ENCODE measurements around the gene ITGA7.

The ITGA7 gene

DNA sequence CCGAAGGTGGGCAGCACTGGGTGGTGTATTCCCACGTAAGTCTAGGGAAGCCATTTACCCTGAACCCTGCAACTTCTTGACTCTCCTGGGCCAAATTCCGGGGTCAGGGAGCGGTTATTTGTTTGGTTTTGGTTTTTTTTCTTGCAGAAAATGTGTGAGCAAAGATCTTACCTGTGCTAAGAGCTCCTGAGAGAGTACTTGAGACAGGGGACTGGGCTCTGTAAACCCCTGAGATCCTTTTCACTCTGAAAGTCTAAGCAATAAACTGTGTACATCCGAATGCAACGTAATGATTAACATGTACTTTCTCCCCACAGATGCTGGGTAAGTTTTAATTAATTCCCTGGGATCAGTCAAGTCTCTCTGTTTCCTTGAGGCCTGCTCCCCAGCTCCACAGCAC is 49.5 kb downstream of the ITGA7 start:
- no peaks in the 10 kb centered on the region for H4K20me1 ChIP-seq (ENCODE audit: insufficient read depth, low read length, poor library complexity, severe bottlenecking)
- no peak overlapping the region for H2AFZ ChIP-seq (ENCODE audit: low read length)
- no peaks in the 10 kb centered on the region for H3K79me2 ChIP-seq (ENCODE audit: insufficient read depth, low read length)
- H3K4me2 ChIP-seq (ENCODE audit: low read depth, low read length, poor library complexity, severe bottlenecking): no peak overlapping the region
- no peak overlapping the region for H3K9ac ChIP-seq (ENCODE audit: low read depth, low read length, poor library complexity, severe bottlenecking)
- no peaks in the 10 kb centered on the region for H3K9me2 ChIP-seq (replicated peaks; ENCODE audit: low read depth, low read length)
- TF ChIP-seq, protein P1, sequence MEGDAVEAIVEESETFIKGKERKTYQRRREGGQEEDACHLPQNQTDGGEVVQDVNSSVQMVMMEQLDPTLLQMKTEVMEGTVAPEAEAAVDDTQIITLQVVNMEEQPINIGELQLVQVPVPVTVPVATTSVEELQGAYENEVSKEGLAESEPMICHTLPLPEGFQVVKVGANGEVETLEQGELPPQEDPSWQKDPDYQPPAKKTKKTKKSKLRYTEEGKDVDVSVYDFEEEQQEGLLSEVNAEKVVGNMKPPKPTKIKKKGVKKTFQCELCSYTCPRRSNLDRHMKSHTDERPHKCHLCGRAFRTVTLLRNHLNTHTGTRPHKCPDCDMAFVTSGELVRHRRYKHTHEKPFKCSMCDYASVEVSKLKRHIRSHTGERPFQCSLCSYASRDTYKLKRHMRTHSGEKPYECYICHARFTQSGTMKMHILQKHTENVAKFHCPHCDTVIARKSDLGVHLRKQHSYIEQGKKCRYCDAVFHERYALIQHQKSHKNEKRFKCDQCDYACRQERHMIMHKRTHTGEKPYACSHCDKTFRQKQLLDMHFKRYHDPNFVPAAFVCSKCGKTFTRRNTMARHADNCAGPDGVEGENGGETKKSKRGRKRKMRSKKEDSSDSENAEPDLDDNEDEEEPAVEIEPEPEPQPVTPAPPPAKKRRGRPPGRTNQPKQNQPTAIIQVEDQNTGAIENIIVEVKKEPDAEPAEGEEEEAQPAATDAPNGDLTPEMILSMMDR (conservative IDR thresholded peaks at IDR 0.05; ENCODE audit: low read length): no peak
- TF ChIP-seq EZH2phosphoT487 (IDR thresholded peaks at IDR 0.05; ENCODE audit: borderline replicate concordance): no peak
- H3K27me3 ChIP-seq (ENCODE audit: insufficient read depth, low read length, poor library complexity, severe bottlenecking): no peaks in the 10 kb centered on the region
- no peaks in the 10 kb centered on the region for H3K36me3 ChIP-seq (ENCODE audit: insufficient read depth, low read length)
- no peaks in the 10 kb centered on the region for H3K4me1 ChIP-seq (ENCODE audit: insufficient read depth, low read length, poor library complexity, severe bottlenecking)
- H3K9me3 ChIP-seq (ENCODE audit: insufficient read depth, low read depth, low read length): no peaks in the 10 kb centered on the region
- H3F3A ChIP-seq (ENCODE audit: low read depth): no peaks in the 10 kb centered on the region
- H3K4me3 ChIP-seq (ENCODE audit: low read length, poor library complexity, severe bottlenecking): no peak overlapping the region

DNA sequence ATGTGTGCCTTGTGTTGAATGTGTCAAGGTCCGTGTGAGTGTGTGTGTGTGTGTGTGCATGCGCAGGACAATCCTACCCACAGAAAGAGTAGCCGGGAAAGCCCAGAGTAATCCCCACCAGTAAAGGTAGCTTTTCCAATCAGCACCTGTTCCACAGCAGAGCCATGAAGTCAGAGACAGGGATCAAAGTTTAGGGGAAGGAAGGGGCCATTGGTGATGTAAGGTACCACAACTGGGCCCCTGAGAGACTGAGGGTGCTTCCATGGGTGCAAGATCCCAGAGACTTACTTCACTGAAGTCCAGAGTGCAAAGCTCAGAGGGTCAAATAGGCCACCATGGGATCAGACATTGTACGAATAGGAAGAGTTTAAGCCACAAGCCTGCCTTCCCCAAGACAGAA is 50.5 kb downstream of the ITGA7 start:
- TF ChIP-seq, protein P1 (conservative IDR thresholded peaks at IDR 0.05; ENCODE audit: low read length): no peak
- no peak for TF ChIP-seq EZH2phosphoT487 (IDR thresholded peaks at IDR 0.05; ENCODE audit: borderline replicate concordance)
- no peaks in the 10 kb centered on the region for H3K27me3 ChIP-seq (ENCODE audit: insufficient read depth, low read length, poor library complexity, severe bottlenecking)

DNA sequence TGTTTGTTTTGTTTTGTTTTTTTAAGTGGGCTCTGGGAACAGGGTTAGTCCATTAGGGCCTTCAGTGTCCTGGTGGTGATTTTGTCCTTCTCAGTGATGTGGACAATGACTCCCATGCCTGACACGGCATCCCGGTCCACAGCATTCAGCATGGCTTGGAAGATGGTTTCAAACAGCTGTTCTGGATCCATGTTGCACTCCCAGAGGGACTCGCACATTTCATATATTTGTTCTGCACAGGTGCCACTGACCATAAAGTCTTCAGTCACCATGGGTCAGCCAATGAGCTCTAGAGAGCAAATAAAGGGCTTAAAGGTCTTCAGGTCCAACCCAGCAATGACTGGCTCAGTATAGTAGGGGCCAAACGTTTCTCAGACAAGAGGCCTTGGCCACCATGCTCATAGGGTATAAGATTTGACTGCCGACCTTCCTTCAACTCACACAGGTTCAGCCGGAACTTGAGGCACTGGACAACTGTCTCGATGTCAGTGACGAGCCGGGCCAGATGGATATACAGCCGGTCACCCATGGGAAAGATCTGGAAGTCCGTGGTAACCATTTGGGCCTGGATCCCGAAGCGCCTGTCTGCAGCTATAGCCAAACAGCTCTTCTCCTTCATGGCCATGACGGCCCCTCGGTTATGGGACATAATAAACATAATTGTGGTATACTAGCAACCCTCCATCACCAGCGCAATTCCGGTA is 53.0 kb downstream of the ITGA7 start:
- no peaks in the 10 kb centered on the region for H3K4me1 ChIP-seq (ENCODE audit: insufficient read depth, low read length, poor library complexity, severe bottlenecking)
- no peak for TF ChIP-seq EZH2phosphoT487 (IDR thresholded peaks at IDR 0.05; ENCODE audit: borderline replicate concordance)
- TF ChIP-seq, protein P1 (conservative IDR thresholded peaks at IDR 0.05; ENCODE audit: low read length): no peak
- no peak overlapping the region for H2AFZ ChIP-seq (ENCODE audit: low read length)
- no peaks in the 10 kb centered on the region for H3K9me3 ChIP-seq (ENCODE audit: insufficient read depth, low read depth, low read length)
- H3K9me2 ChIP-seq (replicated peaks; ENCODE audit: low read depth, low read length): no peaks in the 10 kb centered on the region
- H3K9ac ChIP-seq (ENCODE audit: low read depth, low read length, poor library complexity, severe bottlenecking): no peak overlapping the region
- no peaks in the 10 kb centered on the region for H3F3A ChIP-seq (ENCODE audit: low read depth)
- H3K4me3 ChIP-seq (ENCODE audit: low read length, poor library complexity, severe bottlenecking): no peak overlapping the region
- no peaks in the 10 kb centered on the region for H4K20me1 ChIP-seq (ENCODE audit: insufficient read depth, low read length, poor library complexity, severe bottlenecking)
- no peaks in the 10 kb centered on the region for H3K27me3 ChIP-seq (ENCODE audit: insufficient read depth, low read length, poor library complexity, severe bottlenecking)
- no peaks in the 10 kb centered on the region for H3K36me3 ChIP-seq (ENCODE audit: insufficient read depth, low read length)
- H3K79me2 ChIP-seq (ENCODE audit: insufficient read depth, low read length): no peaks in the 10 kb centered on the region
- H3K4me2 ChIP-seq (ENCODE audit: low read depth, low read length, poor library complexity, severe bottlenecking): no peak overlapping the region

More for the DNA sequence above, 50.5 kb downstream of the ITGA7 start:
- Histone ChIP-seq H3K4me1 (ENCODE audit: insufficient read depth, low read length, poor library complexity, severe bottlenecking) (no peaks in the 10 kb centered on the region), H4K20me1 (ENCODE audit: insufficient read depth, low read length, poor library complexity, severe bottlenecking) (no peaks in the 10 kb centered on the region), H3K36me3 (ENCODE audit: insufficient read depth, low read length) (no peaks in the 10 kb centered on the region), H3K79me2 (ENCODE audit: insufficient read depth, low read length) (no peaks in the 10 kb centered on the region), H3F3A (ENCODE audit: low read depth) (no peaks in the 10 kb centered on the region), H3K4me2 (ENCODE audit: low read depth, low read length, poor library complexity, severe bottlenecking) (no peak overlapping the region), H3K4me3 (ENCODE audit: low read length, poor library complexity, severe bottlenecking) (no peak overlapping the region), H2AFZ (ENCODE audit: low read length) (no peak overlapping the region), H3K9me2 (replicated peaks; ENCODE audit: low read depth, low read length) (no peaks in the 10 kb centered on the region), H3K9ac (ENCODE audit: low read depth, low read length, poor library complexity, severe bottlenecking) (no peak overlapping the region), H3K9me3 (ENCODE audit: insufficient read depth, low read depth, low read length) (no peaks in the 10 kb centered on the region)
